CD4-positive, alpha-beta T cell (primary cell): ENCODE results near the gene SPAAR. TPM values are rescaled to one million over a fixed set of nuclear protein-coding genes. Genes with fewer than 3 reads are reported as not detected.

Experiments used
- ATAC-seq: fragments of 200-7000 bp; cut with Tn5 transposase; one replicate; pipeline ENCODE4 v1.10.0; 2022; ENCODE audit warnings: mild to moderate bottlenecking; ENCODE audit not compliant: poor library complexity
- CTCF ChIA-PET: fragments of 350-600 bp; sonication (Branson Sonifier 250); formaldehyde crosslinking; loops from one replicate; lab custom pipeline; 2021; ENCODE audit warnings: antibody characterized with exemption, inconsistent platforms; lab: Charles Lee
- POLR2A ChIA-PET: fragments of 350-600 bp; sonication (Branson Sonifier 250); formaldehyde crosslinking; loops from one replicate; lab custom pipeline; 2021; ENCODE audit warnings: antibody characterized with exemption, inconsistent platforms; lab: Charles Lee
- DNase-seq, 14 experiments: peaks; one replicate each; pipeline ENCODE4 v3.0.0-alpha.2; 2013 to 2020; ENCODE audit warnings: mixed read lengths in 2 of 14
- H3K27ac ChIP-seq, 2 donors: one replicate each; pipeline versions ENCODE4 v1.5.1 to v1.7.0; 2013; ENCODE audit warnings: low read length in 2 of 2, low read depth in 1 of 2, mild to moderate bottlenecking in 1 of 2
- H3K27me3 ChIP-seq, 2 experiments: 1 replicate in 1 of 2; 2 replicates in 1 of 2; pipeline versions ENCODE4 v1.6.1 to v1.7.0; 2013; ENCODE audit warnings: low read length in 2 of 2, control low read depth in 1 of 2, mild to moderate bottlenecking in 1 of 2, moderate library complexity in 1 of 2; ENCODE audit not compliant: insufficient read depth in 2 of 2, control insufficient read depth in 1 of 2
- H3K36me3 ChIP-seq: one replicate; pipeline ENCODE4 v1.6.1; 2013; ENCODE audit warnings: low read length, control low read depth; ENCODE audit not compliant: insufficient read depth
- H3K4me1 ChIP-seq: one replicate; pipeline ENCODE4 v1.6.1; 2013; ENCODE audit warnings: low read length, control low read depth; ENCODE audit not compliant: insufficient read depth
- H3K4me3 ChIP-seq: one replicate; pipeline ENCODE4 v1.5.1; 2013; ENCODE audit warnings: mild to moderate bottlenecking, low read length, moderate library complexity
- H3K9me3 ChIP-seq, 2 experiments: 1 replicate in 1 of 2; 2 replicates in 1 of 2; pipeline versions ENCODE4 v1.6.1 to v1.7.0; 2013; ENCODE audit warnings: low read length in 2 of 2, mild to moderate bottlenecking in 2 of 2, control low read depth in 1 of 2, moderate library complexity in 1 of 2; ENCODE audit not compliant: control insufficient read depth in 1 of 2, insufficient read depth in 1 of 2
- H3K27ac Mint-ChIP-seq: one replicate; pipeline ENCODE4 v1.8.0; 2020; ENCODE audit warnings: mixed read lengths
- H3K27me3 Mint-ChIP-seq: one replicate; pipeline ENCODE4 v1.8.0; 2021; ENCODE audit warnings: mixed read lengths
- H3K36me3 Mint-ChIP-seq: one replicate; pipeline ENCODE4 v1.8.0; 2021; ENCODE audit warnings: low read depth, mixed read lengths
- H3K4me1 Mint-ChIP-seq: one replicate; pipeline ENCODE4 v1.8.0; 2021; ENCODE audit warnings: low read depth, mixed read lengths
- H3K4me3 Mint-ChIP-seq: one replicate; pipeline ENCODE4 v1.8.0; 2020; ENCODE audit warnings: mild to moderate bottlenecking, mixed read lengths
- H3K9me3 Mint-ChIP-seq: one replicate; pipeline ENCODE4 v1.8.0; 2020; ENCODE audit warnings: mixed read lengths
- CTCF ChIP-seq: fragments of 200-600 bp; IDR thresholded peaks from one replicate; pipeline ENCODE4 v1.8.0; 2022; ENCODE audit warnings: antibody characterized with exemption, mild to moderate bottlenecking
- intact Hi-C, 2 experiments: fragments of 100-400 bp; cut with DNase I in 1 of 2; cut with micrococcal nuclease in 1 of 2; formaldehyde crosslinking; loops; one replicate each; pipeline versions ENCODE4 v1.15.1 to v1.9.0; 2023 to 2025; cut with DNase I, micrococcal nuclease
- total RNA-seq, 174 experiments: library from RNA in 2 of 174; stranded (reverse) in 2 of 174; gene quantifications; one replicate each; pipeline ENCODE4 v1.2.3 and lab custom pipeline; 2021 to 2026

Gene SPAAR
- total RNA-seq, 2 experiments from 2014 or later: not detected

GRCh38 chr9:35867538-35867937 is 41.8 kb upstream of the SPAAR start:
- Mint-ChIP-seq H3K4me1 (no peaks in the 10 kb centered on the region), H3K27ac (no peak overlapping the region), H3K27me3 (peaks cover 19% of the 10 kb centered on the region), H3K9me3 (no peaks in the 10 kb centered on the region), H3K4me3 (no peak overlapping the region), H3K36me3 (no peaks in the 10 kb centered on the region)
- no peak overlapping the region for H3K27ac ChIP-seq
- ATAC-seq (no peak), DNase-seq (no peak)
- no peak overlapping the region for H3K4me3 ChIP-seq
- no peak for TF ChIP-seq CTCF
- CTCF ChIA-PET: no interaction called here
- no peaks in the 10 kb centered on the region for H3K36me3 ChIP-seq
- POLR2A ChIA-PET: no interaction called here
- no peaks in the 10 kb centered on the region for H3K9me3 ChIP-seq
- no peaks in the 10 kb centered on the region for H3K4me1 ChIP-seq
- intact Hi-C loops: no loop called here
- peaks cover 0 to 3% of the 10 kb centered on the region in 2 experiments for H3K27me3 ChIP-seq

GRCh38 chr9:35868933-35869332 is 40.4 kb upstream of the SPAAR start:
- H3K27ac Mint-ChIP-seq: no peak overlapping the region
- TF ChIP-seq CTCF: no peak
- no peaks in the 10 kb centered on the region for H3K4me1 Mint-ChIP-seq
- intact Hi-C loops: no loop called here
- ChIA-PET CTCF (no interaction called here), POLR2A (no interaction called here)
- DNase-seq: no peak
- H3K36me3 ChIP-seq: no peaks in the 10 kb centered on the region
- H3K4me3 Mint-ChIP-seq: no peak overlapping the region
- H3K27me3 Mint-ChIP-seq: peaks cover 14% of the 10 kb centered on the region
- no peak for ATAC-seq
- H3K9me3 ChIP-seq: no peaks in the 10 kb centered on the region
- no peaks in the 10 kb centered on the region for H3K9me3 Mint-ChIP-seq
- H3K4me3 ChIP-seq: no peak overlapping the region
- no peaks in the 10 kb centered on the region for H3K36me3 Mint-ChIP-seq
- H3K27me3 ChIP-seq: peaks cover 0 to 3% of the 10 kb centered on the region in 2 experiments
- H3K27ac ChIP-seq: no peak overlapping the region
- no peaks in the 10 kb centered on the region for H3K4me1 ChIP-seq

- no peak for DNase-seq
- no peak for ATAC-seq
- Histone ChIP-seq H3K9me3 (no peaks in the 10 kb centered on the region), H3K4me3 (no peak overlapping the region), H3K27me3 (peaks cover 0 to 3% of the 10 kb centered on the region in 2 experiments), H3K4me1 (no peaks in the 10 kb centered on the region), H3K36me3 (no peaks in the 10 kb centered on the region), H3K27ac (no peak overlapping the region)
- POLR2A ChIA-PET: no interaction called here
- Mint-ChIP-seq H3K27me3 (peaks cover 14% of the 10 kb centered on the region), H3K36me3 (no peaks in the 10 kb centered on the region), H3K4me1 (no peaks in the 10 kb centered on the region), H3K9me3 (no peaks in the 10 kb centered on the region), H3K4me3 (no peak overlapping the region), H3K27ac (no peak overlapping the region)
- intact Hi-C loops: no loop called here
- TF ChIP-seq CTCF: no peak
- CTCF ChIA-PET: no interaction called here
Measured at GRCh38 chr9:35869621-35870216, 39.6 kb upstream of the SPAAR start.
